IMR-90 (cell line): ENCODE measurements around the gene GTF2A1. TPM values are rescaled to one million over a fixed set of nuclear protein-coding genes. Genes with fewer than 3 reads are reported as not detected.

Source experiments
- ATAC-seq: fragments of 200-7000 bp; cut with Tn5 transposase; 2 replicates; pipeline ENCODE4 v1.9.1; 2020; ENCODE audit warnings: low read depth, mild to moderate bottlenecking, moderate library complexity
- BruUV-seq: library from RNA; stranded (reverse); fragments of 400-500 nt; replicated peaks from 2 replicates; lab custom pipeline; 2021; lab: Mats Ljungman, UMichigan
- CTCF ChIA-PET: fragments of 300-600 bp; formaldehyde crosslinking; extraction: SDS; loops from one replicate; lab custom pipeline; 2021; ENCODE audit warnings: antibody characterized with exemption; lab: Yijun Ruan, JAX
- POLR2A ChIA-PET: fragments of 300-600 bp; sonication (Branson Sonifier 250); formaldehyde crosslinking; loops from one replicate; lab custom pipeline; 2022; ENCODE audit warnings: antibody characterized with exemption; ENCODE audit not compliant: unreplicated experiment; lab: Charles Lee
- DNase-seq: peaks from one replicate; pipeline ENCODE4 v3.0.0; 2013
- H2AFZ ChIP-seq: replicated peaks from 2 replicates; pipeline ENCODE3; 2013; ENCODE audit warnings: low read length, mild to moderate bottlenecking; ENCODE audit not compliant: poor library complexity
- H2AK5ac ChIP-seq: 2 replicates; pipeline ENCODE4 v1.6.1; 2013; ENCODE audit warnings: low read depth, low read length, inconsistent platforms
- H2AK9ac ChIP-seq: replicated peaks from 2 replicates; pipeline ENCODE3; 2013; ENCODE audit warnings: mild to moderate bottlenecking, low read depth, low read length, moderate library complexity; ENCODE audit not compliant: poor library complexity
- H2BK120ac ChIP-seq: 2 replicates; pipeline ENCODE4 v1.6.1; 2013; ENCODE audit warnings: low read depth, low read length, inconsistent platforms
- H2BK15ac ChIP-seq: 3 replicates; pipeline ENCODE4 v1.6.1; 2013; ENCODE audit warnings: low read depth, low read length, inconsistent platforms
- H2BK20ac ChIP-seq: 2 replicates; pipeline ENCODE4 v1.6.1; 2013; ENCODE audit warnings: low read depth, mild to moderate bottlenecking, inconsistent platforms, low read length, moderate library complexity
- H2BK5ac ChIP-seq: 2 replicates; pipeline ENCODE4 v1.6.1; 2013; ENCODE audit warnings: mild to moderate bottlenecking, low read depth, low read length, inconsistent platforms; ENCODE audit not compliant: poor library complexity, severe bottlenecking
- H3K14ac ChIP-seq: replicated peaks from 2 replicates; pipeline ENCODE4 v1.6.1; 2013; ENCODE audit warnings: low read depth, low read length, inconsistent platforms
- H3K18ac ChIP-seq: 2 replicates; pipeline ENCODE4 v1.6.1; 2013; ENCODE audit warnings: low read depth, low read length, control low read depth
- H3K23ac ChIP-seq: 2 replicates; pipeline ENCODE4 v1.6.1; 2013; ENCODE audit warnings: low read depth, low read length, inconsistent platforms
- H3K27ac ChIP-seq: 2 replicates; pipeline ENCODE4 v1.5.1; 2013; ENCODE audit warnings: mild to moderate bottlenecking, control low read depth, low read length; ENCODE audit not compliant: insufficient read depth
- H3K27me3 ChIP-seq: 2 replicates; pipeline ENCODE4 v1.6.1; 2013; ENCODE audit warnings: low read length; ENCODE audit not compliant: control insufficient read depth, insufficient read depth
- H3K36me3 ChIP-seq: 2 replicates; pipeline ENCODE4 v1.6.1; 2013; ENCODE audit warnings: low read length, mixed read lengths; ENCODE audit not compliant: control insufficient read depth, insufficient read depth
- H3K4ac ChIP-seq: 2 replicates; pipeline ENCODE4 v1.6.1; 2013; ENCODE audit warnings: low read depth, low read length, inconsistent platforms
- H3K4me1 ChIP-seq: 2 replicates; pipeline ENCODE4 v1.6.1; 2013; ENCODE audit warnings: low read length, mixed read lengths; ENCODE audit not compliant: control insufficient read depth, insufficient read depth
- H3K4me2 ChIP-seq: 2 replicates; pipeline ENCODE4 v1.6.1; 2013; ENCODE audit warnings: low read depth, mild to moderate bottlenecking, control low read depth, low read length, moderate library complexity
- H3K4me3 ChIP-seq: 2 replicates; pipeline ENCODE4 v1.5.1; 2013; ENCODE audit warnings: low read depth, mild to moderate bottlenecking, control low read depth, low read length, moderate library complexity; ENCODE audit not compliant: insufficient read depth
- H3K56ac ChIP-seq: 2 replicates; pipeline ENCODE4 v1.6.1; 2013; ENCODE audit warnings: low read length, inconsistent platforms; ENCODE audit not compliant: insufficient read depth; ENCODE audit errors: extremely low read depth
- H3K79me1 ChIP-seq, 2 experiments: 2 replicates each; pipeline ENCODE4 v1.6.1; 2013; ENCODE audit warnings: low read length in 2 of 2, inconsistent platforms in 1 of 2, low read depth in 1 of 2
- H3K9ac ChIP-seq: 2 replicates; pipeline ENCODE4 v1.6.1; 2013; ENCODE audit warnings: low read depth, low read length, control low read depth
- H3K9me1 ChIP-seq: 2 replicates; pipeline ENCODE4 v1.6.1; 2013; ENCODE audit warnings: low read length, inconsistent platforms; ENCODE audit not compliant: insufficient read depth
- H3K9me3 ChIP-seq: 2 replicates; pipeline ENCODE4 v1.6.1; 2013; ENCODE audit warnings: low read length; ENCODE audit not compliant: control insufficient read depth, insufficient read depth
- H4K20me1 ChIP-seq: 2 replicates; pipeline ENCODE4 v1.6.1; 2013; ENCODE audit warnings: low read length, inconsistent platforms; ENCODE audit not compliant: insufficient read depth
- H4K5ac ChIP-seq: 2 replicates; pipeline ENCODE4 v1.6.1; 2013; ENCODE audit warnings: mild to moderate bottlenecking, low read depth, low read length, control low read depth
- H4K8ac ChIP-seq, 2 experiments: 2 replicates each; pipeline ENCODE4 v1.6.1; 2013; ENCODE audit warnings: low read depth in 2 of 2, low read length in 2 of 2, control low read depth in 1 of 2, inconsistent platforms in 1 of 2
- H4K91ac ChIP-seq: 2 replicates; pipeline ENCODE4 v1.6.1; 2013; ENCODE audit warnings: low read depth, low read length, inconsistent platforms; ENCODE audit not compliant: insufficient read depth
- CHD1 ChIP-seq: IDR thresholded peaks from 2 replicates; pipeline ENCODE4 v1.6.1; 2012; ENCODE audit warnings: low read depth, low read length, improper control_type of control experiment
- MAFK ChIP-seq: IDR thresholded peaks from 2 replicates; pipeline ENCODE4 v1.6.1; 2012; ENCODE audit warnings: low read depth, low read length, improper control_type of control experiment
- MAZ ChIP-seq: IDR thresholded peaks from 2 replicates; pipeline ENCODE4 v1.6.1; 2012; ENCODE audit warnings: low read depth, mild to moderate bottlenecking, low read length, improper control_type of control experiment, moderate library complexity, borderline replicate concordance
- RAD21 ChIP-seq: IDR thresholded peaks from 2 replicates; pipeline ENCODE4 v1.6.1; 2012; ENCODE audit warnings: low read length, improper control_type of control experiment
- RFX5 ChIP-seq: IDR thresholded peaks from 2 replicates; pipeline ENCODE4 v1.8.0; 2012; ENCODE audit warnings: low read depth, mild to moderate bottlenecking, low read length, moderate library complexity
- WGBS, 2 experiments: methylation state at CpG; one replicate each; pipeline versions ENCODE4 v1.1.5 to v1.1.7; 2013; ENCODE audit warnings: missing lambda C conversion rate in 2 of 2; ENCODE audit not compliant: insufficient read length in 1 of 2; ENCODE audit errors: extremely low coverage in 2 of 2; 5-methylcytosine and 5-hydroxymethylcytosine counted together
- dilution Hi-C: fragments of 300-500 bp; cut with HindIII; formaldehyde crosslinking; loops from one replicate; pipeline ENCODE4 v1.14.3; 2018; ENCODE audit warnings: low sequenced_read_pairs; ENCODE audit not compliant: unreplicated experiment
- in situ Hi-C: fragments of 300-500 bp; cut with MboI; formaldehyde crosslinking; loops from 3 replicates; pipeline ENCODE4 v1.14.3; 2019; ENCODE audit warnings: low sequenced_read_pairs, inconsistent platforms, mixed read lengths
- intact Hi-C: fragments of 100-400 bp; cut with micrococcal nuclease; formaldehyde crosslinking; loops from 2 replicates; pipeline ENCODE4 v1.10.0; 2022
- polyA plus RNA-seq, 3 experiments: library from polyadenylated mRNA; depleted of rRNA; stranded (reverse); fragments of >200 nt; gene quantifications; 2 replicates each; pipeline ENCODE4 v1.2.3, GENCODE V29; 2012; ENCODE audit warnings: low replicate concordance in 1 of 3
- total RNA-seq: library from RNA; depleted of rRNA; stranded (reverse); fragments of >200 nt; gene quantifications from 2 replicates; pipeline ENCODE4 v1.2.3, GENCODE V29; 2012

The GTF2A1 gene
- total and polyA plus RNA-seq, 2 of the 4 experiments (the other 2 are of a cell fraction) = 16.0 to 60.4 TPM

GRCh38 chr14:81261176-81261575 is 40.4 kb upstream of the GTF2A1 start:
- Histone ChIP-seq H3K9me3 (no peaks in the 10 kb centered on the region), H3K4me2 (no peak overlapping the region), H3K27me3 (no peaks in the 10 kb centered on the region), H4K5ac (no peak overlapping the region), H3K9ac (no peak overlapping the region), H3K23ac (no peak overlapping the region), H2AK9ac (no peak overlapping the region), H3K79me1 (no peaks in the 10 kb centered on the region), H4K8ac (no peak overlapping the region), H2AK5ac (no peak overlapping the region), H3K4ac (no peak overlapping the region), H3K9me1 (no peaks in the 10 kb centered on the region), H3K14ac (no peak overlapping the region), H3K36me3 (no peaks in the 10 kb centered on the region), H3K4me3 (no peak overlapping the region), H2BK20ac (no peak overlapping the region), H3K27ac (no peak overlapping the region), H4K20me1 (no peaks in the 10 kb centered on the region), H4K91ac (no peak overlapping the region), H2AFZ (no peak overlapping the region), H2BK120ac (no peak overlapping the region), H3K4me1 (no peaks in the 10 kb centered on the region), H2BK15ac (no peak overlapping the region), H3K18ac (no peak overlapping the region), H3K56ac (no peak overlapping the region), H2BK5ac (no peak overlapping the region)
- intact Hi-C loops (no loop called here), dilution Hi-C loops (no loop called here), in situ Hi-C loops (no loop called here)
- ATAC-seq (no peak), DNase-seq (no peak)
- TF ChIP-seq RFX5 (no peak), CHD1 (no peak), MAZ (no peak), MAFK (no peak), RAD21 (no peak)
- WGBS, 2 experiments = no CpG with 5 or more reads among the region's 3 CpGs
- ChIA-PET POLR2A (no interaction called here), CTCF (interaction anchor here (0.6 to 0.7 kb wide), 2 partner anchors 8 to 9 kb away, joined by 3 read pairs; no protein-coding TSS in a partner anchor)
- BruUV-seq = no TSS peak
